Measurements from ENCODE around the gene RNF167.
A peak's percentile ranks its signal among the peaks of the same experiment; 100 is the strongest.

Gene RNF167

DNA sequence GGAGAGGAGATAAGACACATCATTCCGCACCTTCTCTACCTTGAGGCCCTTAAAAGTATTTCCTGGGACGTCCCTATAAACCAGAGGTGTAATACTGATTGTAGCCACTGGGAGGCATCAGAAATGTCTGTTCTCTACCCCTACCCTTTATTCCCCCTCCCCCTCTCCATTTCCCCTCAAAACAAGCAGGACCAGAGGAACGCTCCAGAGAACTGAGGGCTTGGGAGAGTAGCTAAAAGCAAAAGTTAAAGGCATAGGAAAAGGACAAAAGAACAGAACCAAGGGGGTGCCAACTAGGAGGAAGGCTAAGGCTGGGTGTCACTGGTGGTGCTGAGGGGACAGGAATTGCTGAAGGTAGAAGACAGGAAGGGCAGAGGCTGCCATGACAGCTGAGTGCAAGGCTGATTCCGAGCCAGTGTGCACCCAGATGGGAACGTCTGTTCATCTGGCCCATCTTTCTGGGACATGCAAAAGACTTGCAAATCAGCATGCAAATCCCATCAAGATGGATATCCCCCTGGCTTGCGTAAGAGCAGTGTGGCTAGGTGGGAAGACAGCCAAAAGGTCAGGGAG, 40.7 kb downstream of the RNF167 start:
- DNase-seq (ENCODE audit: low read depth): no peak
- no peak overlapping the region for H3K4me3 ChIP-seq (ENCODE audit: low read depth, low read length)
- TF ChIP-seq CTCF (IDR thresholded peaks at IDR 0.05; ENCODE audit: control insufficient read depth, extremely low read depth, insufficient read depth): peak; percentile 67

DNA sequence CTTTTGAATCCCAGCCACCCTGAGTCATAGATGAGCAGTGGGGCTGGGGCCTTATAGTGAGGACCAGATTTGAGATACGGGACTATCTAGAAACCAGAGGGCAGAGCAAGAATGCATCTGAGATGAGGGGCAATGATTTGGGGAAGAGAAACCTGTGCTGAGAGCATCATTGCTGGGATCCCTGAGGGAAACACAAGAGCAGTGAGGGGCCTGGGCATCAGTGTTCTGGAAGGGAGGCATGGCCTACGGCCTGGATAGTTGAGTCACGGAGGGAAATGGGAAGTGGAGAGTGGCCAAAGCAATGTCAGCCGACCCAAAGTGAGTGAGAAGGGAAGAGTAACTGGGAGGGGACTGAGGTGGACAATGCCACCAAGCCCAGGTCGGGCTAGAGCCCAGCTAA, 42.2 kb downstream of the RNF167 start:
- no peak for TF ChIP-seq CTCF (IDR thresholded peaks at IDR 0.05; ENCODE audit: control insufficient read depth, extremely low read depth, insufficient read depth)
- H3K4me3 ChIP-seq (ENCODE audit: low read depth, low read length): no peak overlapping the region
- DNase-seq (ENCODE audit: low read depth): no peak

GRCh38 chr17:4986403-4986802, 46.3 kb downstream of the RNF167 start:
- DNase-seq (ENCODE audit: low read depth): no peak
- TF ChIP-seq CTCF (IDR thresholded peaks at IDR 0.05; ENCODE audit: control insufficient read depth, extremely low read depth, insufficient read depth): no peak
- H3K4me3 ChIP-seq (ENCODE audit: low read depth, low read length): peak overlapping the region; percentile 94

- TF ChIP-seq CTCF (IDR thresholded peaks at IDR 0.05; ENCODE audit: control insufficient read depth, extremely low read depth, insufficient read depth): peak; percentile 70
- DNase-seq (ENCODE audit: low read depth): no peak
- H3K4me3 ChIP-seq (ENCODE audit: low read depth, low read length): peak within 1 kb of the TSS; percentile 94
Observed at GRCh38 chr17:4986951-4987766, 47.1 kb downstream of the RNF167 start, which contains the start of gene CAMTA2. Gene CAMTA2 (minus strand): TSS chr17:4987675. CDS start chr17:4986222, 1,453 bp downstream.

DNA sequence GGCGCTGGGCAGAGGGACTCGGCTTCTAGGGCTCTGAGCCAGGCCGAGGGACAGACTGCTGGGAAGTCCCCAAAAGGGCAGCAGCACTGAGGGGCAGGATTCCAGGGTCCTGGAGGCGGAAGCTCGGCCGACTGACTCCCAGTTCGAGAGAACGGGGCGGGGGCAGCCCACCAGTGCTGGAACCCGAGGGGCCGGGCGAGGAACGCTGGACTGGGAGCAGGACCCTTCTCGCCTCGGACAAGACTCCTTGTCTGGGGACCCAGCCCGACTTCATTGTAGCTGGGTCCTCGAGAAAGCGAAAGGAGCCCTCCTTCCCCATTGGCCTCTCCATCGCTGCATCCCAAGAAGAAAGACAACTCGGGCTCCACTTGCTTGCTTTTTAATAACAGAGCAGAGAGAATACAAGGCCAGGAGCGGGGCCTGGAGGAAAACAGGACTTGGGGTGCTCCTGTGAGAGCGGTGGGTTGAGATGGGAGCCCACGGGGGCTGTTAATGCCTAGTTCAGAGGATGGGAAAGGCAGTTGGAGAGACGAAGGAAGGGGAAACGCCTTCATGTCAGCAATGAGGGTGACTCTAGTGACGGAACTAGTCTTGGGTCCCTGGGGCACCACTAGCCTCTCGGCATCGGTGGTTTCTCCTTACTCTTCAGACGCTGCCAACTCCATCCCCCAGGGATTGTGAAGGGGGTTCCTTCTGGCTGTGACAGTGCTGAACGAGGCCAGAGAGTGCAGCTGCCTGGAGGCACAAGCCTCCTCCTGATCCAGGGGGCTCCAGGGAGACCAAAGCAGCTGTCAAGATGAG, 47.9 kb downstream of the RNF167 start:
- peak overlapping the region; percentile 94 for H3K4me3 ChIP-seq (ENCODE audit: low read depth, low read length)
- DNase-seq (ENCODE audit: low read depth): no peak
- no peak for TF ChIP-seq CTCF (IDR thresholded peaks at IDR 0.05; ENCODE audit: control insufficient read depth, extremely low read depth, insufficient read depth)

GRCh38 chr17:4994081-4994595, 54.1 kb downstream of the RNF167 start:
- TF ChIP-seq CTCF (IDR thresholded peaks at IDR 0.05; ENCODE audit: control insufficient read depth, extremely low read depth, insufficient read depth): no peak
- no peak overlapping the region for H3K4me3 ChIP-seq (ENCODE audit: low read depth, low read length)
- no peak for DNase-seq (ENCODE audit: low read depth)

Data from LNCaP clone FGC (cell line).